ENCODE results near the gene C11orf21.

The C11orf21 gene

DNA sequence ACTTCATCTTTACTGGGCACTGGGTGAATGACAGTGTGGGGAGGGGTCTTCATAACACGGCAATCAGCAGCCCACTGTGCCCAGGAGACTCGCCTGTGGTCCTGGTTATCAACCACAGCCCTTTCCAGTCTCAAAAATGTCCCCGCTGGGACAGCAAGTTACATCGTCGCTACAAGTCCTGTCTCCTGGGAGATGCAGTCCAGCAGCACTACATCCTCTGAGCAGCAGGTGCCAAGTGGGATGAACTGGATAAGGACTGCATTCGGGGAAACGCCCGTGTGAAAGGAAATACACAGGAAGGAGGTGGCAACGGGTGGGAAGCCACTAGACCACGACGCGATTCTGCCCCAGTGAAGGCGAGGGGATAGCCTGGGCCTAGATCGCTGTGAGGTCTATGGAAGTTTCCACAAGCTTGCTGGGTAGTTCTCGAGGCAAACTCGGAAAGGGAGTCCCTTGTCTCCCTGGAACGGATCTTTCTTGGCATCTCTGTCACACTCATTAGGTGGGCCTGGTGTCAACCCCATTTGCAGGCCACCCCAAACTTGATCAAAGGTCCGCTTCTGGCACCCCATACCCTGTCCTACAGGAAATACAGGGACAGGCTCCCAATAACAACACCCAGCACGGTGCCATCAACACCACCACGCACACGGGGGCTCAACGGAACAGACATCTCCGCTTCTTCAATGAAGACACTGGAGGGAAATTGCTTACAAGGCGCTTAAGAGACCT, 35.7 kb downstream of the C11orf21 start:
- no peak overlapping the region for H3K9ac ChIP-seq (ENCODE audit: low read length)
- H3K4me3 ChIP-seq (ENCODE audit: low read depth in 1 of 2, low read length in 2 of 2), result no peak overlapping the region
- no peaks in the 10 kb centered on the region for H3K36me3 ChIP-seq (ENCODE audit: insufficient read depth, low read length)
- H3K4me1 ChIP-seq (ENCODE audit: insufficient read depth, low read length), result no peaks in the 10 kb centered on the region
- H3K9me3 ChIP-seq (ENCODE audit: low read length), result no peaks in the 10 kb centered on the region
- H3K27me3 ChIP-seq (ENCODE audit: control insufficient read depth in 1 of 2, insufficient read depth in 2 of 2, low read length in 2 of 2), result peaks cover 4 to 38% of the 10 kb centered on the region in 2 donors
- H3K27ac ChIP-seq (ENCODE audit: low read depth, low read length), result no peak overlapping the region

DNA sequence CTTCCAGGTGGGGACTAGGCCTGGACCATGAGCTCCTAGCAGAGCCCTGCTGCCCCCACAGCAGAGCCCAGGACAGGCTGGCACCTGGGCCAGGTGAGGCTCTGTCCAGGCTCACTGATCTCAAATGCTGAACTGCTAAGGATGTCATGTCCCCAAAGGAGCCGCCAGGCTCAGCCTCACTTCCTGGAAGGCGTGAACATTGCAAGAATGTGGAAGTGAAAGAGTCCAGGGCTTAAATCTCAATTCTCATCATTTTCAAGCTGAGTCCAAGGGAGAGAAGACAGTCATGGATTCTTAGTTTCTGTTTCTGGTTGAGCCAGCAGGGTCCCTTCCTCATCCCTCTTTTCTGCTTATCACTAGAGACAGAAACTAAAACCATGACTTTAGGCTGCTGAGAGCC, 36.3 kb downstream of the C11orf21 start:
- no peak overlapping the region for H3K9ac ChIP-seq (ENCODE audit: low read length)

DNA sequence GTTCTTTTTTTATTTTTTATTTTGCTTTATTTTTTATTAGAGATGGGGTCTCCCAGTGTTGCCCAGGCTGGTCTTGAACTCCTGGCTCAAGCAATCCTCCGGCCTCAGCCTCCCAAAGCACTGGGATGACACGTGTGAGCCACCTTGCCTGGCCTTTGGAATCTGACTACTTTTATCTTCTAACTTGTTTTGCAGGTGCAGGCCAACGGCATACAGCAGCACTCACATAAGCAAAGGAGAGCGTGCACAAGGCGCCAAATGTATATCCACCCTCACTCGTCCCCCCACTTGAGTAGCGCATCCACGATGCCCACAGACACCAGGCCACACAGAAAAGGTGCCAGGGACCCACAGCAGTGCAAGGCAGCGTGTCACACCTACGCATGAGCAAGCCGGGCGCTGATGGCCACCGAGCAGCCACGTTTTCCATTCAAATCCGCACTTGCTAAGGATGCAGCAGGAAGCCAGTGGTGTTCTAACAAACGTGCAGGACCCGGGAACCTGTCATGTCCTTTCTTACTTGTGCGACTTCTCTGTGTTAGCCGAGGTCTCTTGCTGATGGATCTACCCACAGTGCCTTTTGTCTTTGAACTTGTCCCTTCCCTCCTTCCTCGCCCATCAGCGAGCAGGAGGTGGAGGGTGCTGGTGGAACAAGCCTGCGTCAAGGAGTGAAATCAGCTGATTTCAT, 37.2 kb downstream of the C11orf21 start:
- Histone ChIP-seq H3K27me3 (ENCODE audit: control insufficient read depth in 1 of 2, insufficient read depth in 2 of 2, low read length in 2 of 2) (peaks cover 4 to 28% of the 10 kb centered on the region in 2 donors), H3K4me1 (ENCODE audit: insufficient read depth, low read length) (no peaks in the 10 kb centered on the region)

More for the DNA sequence above, 36.3 kb downstream of the C11orf21 start:
- Histone ChIP-seq H3K9me3 (ENCODE audit: low read length) (no peaks in the 10 kb centered on the region), H3K27me3 (ENCODE audit: control insufficient read depth in 1 of 2, insufficient read depth in 2 of 2, low read length in 2 of 2) (peaks cover 4 to 36% of the 10 kb centered on the region in 2 donors), H3K36me3 (ENCODE audit: insufficient read depth, low read length) (no peaks in the 10 kb centered on the region), H3K4me3 (ENCODE audit: low read depth in 1 of 2, low read length in 2 of 2) (no peak overlapping the region), H3K27ac (ENCODE audit: low read depth, low read length) (no peak overlapping the region), H3K4me1 (ENCODE audit: insufficient read depth, low read length) (no peaks in the 10 kb centered on the region)

DNA sequence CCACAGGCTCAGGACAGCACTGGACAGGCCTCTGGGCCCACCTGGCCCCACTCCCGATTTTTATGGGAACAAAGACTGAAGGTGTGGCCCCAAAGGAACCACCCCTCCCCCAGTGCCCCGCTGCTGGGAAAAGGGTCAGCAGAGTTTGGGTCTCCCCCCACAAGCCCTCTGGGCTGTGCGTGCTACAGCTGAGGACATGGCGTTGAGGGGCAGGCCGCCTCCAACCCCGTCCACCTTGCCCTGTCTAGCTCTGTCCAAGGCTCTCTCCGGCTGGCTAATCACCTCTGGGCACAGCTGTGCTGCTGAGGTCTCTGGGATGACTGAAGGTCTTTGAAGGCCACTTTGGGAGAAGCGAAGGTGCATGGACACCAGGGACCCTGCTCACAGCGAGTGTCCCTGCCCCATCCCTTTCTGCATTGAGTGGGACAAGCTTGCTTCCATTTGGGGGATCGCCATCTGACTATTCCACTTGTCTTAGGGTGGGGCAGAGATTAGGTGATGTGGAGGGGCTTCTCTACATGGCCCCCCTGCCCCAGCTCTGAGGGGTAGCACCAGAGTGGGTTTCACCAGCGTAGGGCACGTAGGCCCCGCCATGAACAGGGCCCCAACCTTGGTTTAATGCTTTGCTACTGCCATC, 37.9 kb downstream of the C11orf21 start:
- peaks cover 4 to 21% of the 10 kb centered on the region in 2 donors for H3K27me3 ChIP-seq (ENCODE audit: control insufficient read depth in 1 of 2, insufficient read depth in 2 of 2, low read length in 2 of 2)
- no peak overlapping the region for H3K9ac ChIP-seq (ENCODE audit: low read length)
- H3K27ac ChIP-seq (ENCODE audit: low read depth, low read length), result no peak overlapping the region
- H3K4me1 ChIP-seq (ENCODE audit: insufficient read depth, low read length), result no peaks in the 10 kb centered on the region
- H3K4me3 ChIP-seq (ENCODE audit: low read depth in 1 of 2, low read length in 2 of 2), result no peak overlapping the region
- H3K36me3 ChIP-seq (ENCODE audit: insufficient read depth, low read length), result no peaks in the 10 kb centered on the region
- no peaks in the 10 kb centered on the region for H3K9me3 ChIP-seq (ENCODE audit: low read length)

More for the DNA sequence above, 37.2 kb downstream of the C11orf21 start:
- H3K27ac ChIP-seq (ENCODE audit: low read depth, low read length), result no peak overlapping the region
- H3K36me3 ChIP-seq (ENCODE audit: insufficient read depth, low read length), result no peaks in the 10 kb centered on the region
- H3K4me3 ChIP-seq (ENCODE audit: low read depth in 1 of 2, low read length in 2 of 2), result no peak overlapping the region
- no peak overlapping the region for H3K9ac ChIP-seq (ENCODE audit: low read length)
- no peaks in the 10 kb centered on the region for H3K9me3 ChIP-seq (ENCODE audit: low read length)

DNA sequence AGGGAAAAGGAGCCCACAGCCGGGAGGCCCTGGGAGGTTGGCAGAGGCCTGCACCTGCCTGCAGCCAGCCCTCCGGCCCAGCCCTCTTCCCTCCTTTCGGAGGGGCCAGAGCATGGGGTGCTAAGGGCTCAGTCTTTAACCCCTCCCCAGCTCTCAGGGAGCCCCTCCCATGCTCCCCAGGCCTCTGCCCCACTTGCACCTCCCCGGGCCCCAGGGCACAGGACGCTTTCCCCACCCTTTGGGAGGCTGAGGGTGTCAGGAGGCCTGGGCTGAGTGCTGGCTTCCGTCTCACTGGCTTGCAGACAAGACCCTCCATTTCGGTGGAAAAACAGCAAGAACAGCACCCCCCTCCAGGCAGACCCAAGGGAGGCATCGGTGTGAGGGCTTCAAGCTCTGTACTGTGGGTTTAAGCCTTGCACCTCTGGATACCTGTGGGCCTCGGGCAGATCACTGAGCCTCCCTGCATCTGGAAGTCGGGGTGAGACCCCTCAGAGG, 38.6 kb downstream of the C11orf21 start:
- H3K36me3 ChIP-seq (ENCODE audit: insufficient read depth, low read length), result no peaks in the 10 kb centered on the region
- peaks cover 0 to 14% of the 10 kb centered on the region in 2 donors for H3K27me3 ChIP-seq (ENCODE audit: control insufficient read depth in 1 of 2, insufficient read depth in 2 of 2, low read length in 2 of 2)
- no peak overlapping the region for H3K4me3 ChIP-seq (ENCODE audit: low read depth in 1 of 2, low read length in 2 of 2)
- H3K9me3 ChIP-seq (ENCODE audit: low read length), result no peaks in the 10 kb centered on the region
- no peaks in the 10 kb centered on the region for H3K4me1 ChIP-seq (ENCODE audit: insufficient read depth, low read length)
- no peak overlapping the region for H3K9ac ChIP-seq (ENCODE audit: low read length)
- H3K27ac ChIP-seq (ENCODE audit: low read depth, low read length), result no peak overlapping the region

DNA sequence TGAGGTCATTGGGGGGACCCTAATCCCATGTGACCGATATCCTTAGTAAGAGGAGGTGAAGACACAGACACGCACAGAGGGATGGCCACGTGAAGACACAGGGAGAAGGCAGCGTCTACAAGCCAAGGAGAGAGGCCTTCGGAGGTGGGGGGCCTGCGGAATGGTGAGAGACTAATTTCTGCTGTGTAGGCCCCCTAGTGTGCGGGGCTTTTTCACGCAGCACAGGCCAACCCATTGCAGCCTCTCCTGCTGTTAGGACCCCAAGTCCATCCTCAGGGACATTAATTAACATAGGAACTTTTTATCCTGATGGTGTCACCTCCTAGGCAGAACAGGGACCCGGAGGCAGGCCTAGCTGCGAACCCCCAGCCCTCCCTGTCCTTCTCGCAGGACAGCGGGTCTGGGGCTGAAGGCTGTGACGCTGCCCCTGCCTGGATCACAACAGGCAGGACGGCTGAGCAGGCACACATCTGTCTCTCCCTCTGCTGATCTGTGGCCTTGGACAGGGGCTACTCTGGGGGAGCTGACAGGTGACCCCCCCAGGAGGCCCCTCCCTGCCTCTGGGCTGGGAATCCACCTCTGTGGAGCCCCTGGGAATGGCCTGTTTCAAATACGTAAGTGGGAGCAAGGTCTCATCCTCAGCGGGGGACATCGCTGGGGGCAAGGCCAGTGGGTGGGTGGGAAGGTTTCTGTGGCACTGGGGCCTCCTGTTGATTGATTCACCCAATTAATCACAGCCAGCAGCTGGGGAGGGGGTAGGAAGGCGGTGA, 39.2 kb downstream of the C11orf21 start:
- Histone ChIP-seq H3K36me3 (ENCODE audit: insufficient read depth, low read length) (no peaks in the 10 kb centered on the region), H3K9ac (ENCODE audit: low read length) (no peak overlapping the region), H3K27me3 (ENCODE audit: control insufficient read depth in 1 of 2, insufficient read depth in 2 of 2, low read length in 2 of 2) (peaks cover 0 to 8% of the 10 kb centered on the region in 2 donors), H3K9me3 (ENCODE audit: low read length) (no peaks in the 10 kb centered on the region), H3K4me3 (ENCODE audit: low read depth in 1 of 2, low read length in 2 of 2) (no peak overlapping the region), H3K27ac (ENCODE audit: low read depth, low read length) (no peak overlapping the region), H3K4me1 (ENCODE audit: insufficient read depth, low read length) (no peaks in the 10 kb centered on the region)

DNA sequence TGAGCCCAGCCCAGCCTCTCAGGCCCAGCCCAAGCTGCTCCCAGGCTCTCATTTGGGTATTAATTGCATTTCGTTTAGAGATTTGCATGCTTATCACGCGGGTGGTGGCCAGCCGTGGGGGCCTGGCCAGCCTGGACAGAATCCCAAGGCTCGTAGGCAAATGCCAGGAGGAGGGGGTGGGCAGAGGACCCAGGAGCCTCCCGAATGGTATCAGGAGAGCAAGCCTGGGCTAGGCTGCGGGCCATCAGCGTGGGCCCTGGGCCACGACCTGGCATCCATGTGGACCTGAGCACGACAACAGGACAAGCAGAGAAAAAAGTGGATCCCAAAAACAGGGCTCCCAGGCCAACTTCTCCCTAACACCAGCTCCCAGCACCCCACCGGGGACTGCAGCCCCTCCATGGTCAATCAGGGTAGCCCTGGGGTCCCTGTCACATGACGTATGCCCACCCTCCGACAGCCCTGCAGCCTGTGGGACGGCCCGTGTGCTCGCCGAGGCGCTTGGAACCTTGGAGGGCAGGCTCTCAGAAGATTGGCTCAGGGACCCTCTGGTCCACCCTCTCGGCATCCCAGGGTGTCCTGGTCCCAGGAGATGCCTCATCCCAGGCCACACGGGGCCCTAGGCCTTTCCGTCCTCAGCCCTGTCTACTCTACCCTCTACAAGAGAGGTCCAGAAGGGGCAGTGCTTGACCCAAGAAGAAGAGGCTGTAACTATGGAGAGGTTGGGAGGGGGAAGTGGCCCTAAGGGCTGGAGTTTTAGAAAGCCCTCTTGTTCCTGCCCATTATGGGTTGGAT, 40.1 kb downstream of the C11orf21 start:
- Histone ChIP-seq H3K9me3 (ENCODE audit: low read length) (no peaks in the 10 kb centered on the region), H3K4me1 (ENCODE audit: insufficient read depth, low read length) (no peaks in the 10 kb centered on the region), H3K36me3 (ENCODE audit: insufficient read depth, low read length) (no peaks in the 10 kb centered on the region), H3K27me3 (ENCODE audit: control insufficient read depth in 1 of 2, insufficient read depth in 2 of 2, low read length in 2 of 2) (peaks cover 0 to 5% of the 10 kb centered on the region in 2 donors), H3K4me3 (ENCODE audit: low read depth in 1 of 2, low read length in 2 of 2) (no peak overlapping the region), H3K9ac (ENCODE audit: low read length) (no peak overlapping the region), H3K27ac (ENCODE audit: low read depth, low read length) (no peak overlapping the region)

DNA sequence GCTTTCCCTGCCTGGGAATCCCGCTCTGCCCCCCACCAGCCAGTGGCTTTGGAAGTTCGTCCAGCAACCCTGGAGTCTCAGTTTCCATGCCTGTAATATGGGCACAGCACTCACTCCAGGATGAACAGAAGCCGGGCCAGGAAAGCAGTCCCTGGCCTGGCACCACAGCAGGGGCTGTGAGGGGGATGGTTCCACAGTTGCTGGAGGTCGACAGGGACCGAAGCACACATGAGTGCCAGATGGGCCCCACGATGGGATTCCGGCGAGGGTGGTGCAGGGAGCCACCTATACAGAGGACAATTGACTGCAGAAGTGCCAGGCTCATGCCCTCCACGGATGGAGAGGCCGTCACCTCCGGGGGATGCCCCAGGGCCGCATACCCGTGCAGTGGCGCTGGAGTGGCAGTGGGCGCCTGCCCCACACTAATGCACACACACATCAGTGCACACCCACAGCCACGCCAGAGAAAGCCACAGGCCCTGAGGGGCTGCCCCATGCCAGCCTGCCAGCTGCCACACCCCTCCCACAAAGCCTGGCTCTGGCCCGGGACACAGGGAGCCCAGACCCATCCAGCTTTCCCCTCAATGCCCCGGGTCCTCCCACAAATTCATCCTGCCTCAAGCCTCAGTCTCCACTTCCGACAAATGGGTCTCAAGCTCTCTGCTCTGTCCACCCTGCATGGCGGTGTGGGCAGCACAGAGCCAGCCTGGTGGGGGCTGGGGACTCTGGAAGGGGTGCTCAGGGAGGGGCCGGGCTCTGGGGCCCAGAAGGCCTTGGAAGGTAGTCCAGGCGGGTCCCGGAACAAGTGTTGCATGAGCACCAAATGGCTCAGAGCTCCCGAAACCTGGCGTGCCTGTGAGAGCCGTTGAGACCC, 41.0 kb downstream of the C11orf21 start:
- no peaks in the 10 kb centered on the region for H3K9me3 ChIP-seq (ENCODE audit: low read length)
- H3K27me3 ChIP-seq (ENCODE audit: control insufficient read depth in 1 of 2, insufficient read depth in 2 of 2, low read length in 2 of 2), result peaks cover 0 to 5% of the 10 kb centered on the region in 2 donors
- H3K27ac ChIP-seq (ENCODE audit: low read depth, low read length), result no peak overlapping the region
- no peaks in the 10 kb centered on the region for H3K4me1 ChIP-seq (ENCODE audit: insufficient read depth, low read length)
- no peaks in the 10 kb centered on the region for H3K36me3 ChIP-seq (ENCODE audit: insufficient read depth, low read length)
- no peak overlapping the region for H3K9ac ChIP-seq (ENCODE audit: low read length)
- H3K4me3 ChIP-seq (ENCODE audit: low read depth in 1 of 2, low read length in 2 of 2), result no peak overlapping the region

DNA sequence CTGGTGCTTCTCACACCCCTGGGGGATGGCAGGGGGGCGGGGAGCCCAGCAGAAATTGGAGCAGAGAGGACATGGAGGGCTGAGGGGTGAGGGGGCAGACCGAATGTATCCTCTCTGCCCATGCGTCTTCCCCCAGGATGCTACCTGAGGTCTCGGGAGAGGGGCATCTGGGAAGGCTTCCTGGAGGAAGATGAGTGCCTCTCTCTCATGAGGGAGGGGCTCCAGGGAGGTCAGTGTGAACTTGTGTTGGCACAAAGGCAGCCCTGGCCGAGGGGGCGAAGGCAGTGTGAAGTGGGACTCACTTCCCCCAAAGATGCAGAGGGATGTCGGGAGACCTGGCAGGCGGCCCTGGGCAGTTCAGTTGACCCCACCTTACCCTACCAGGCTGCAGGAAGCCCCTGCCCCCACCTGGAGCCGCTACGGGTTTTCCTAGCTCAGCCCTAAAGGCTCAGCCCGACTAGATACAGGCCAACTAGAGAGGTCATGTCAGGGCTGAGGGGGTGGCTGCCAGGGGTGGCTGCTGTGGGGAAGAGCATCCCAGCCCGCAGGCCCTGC, 41.7 kb downstream of the C11orf21 start:
- no peaks in the 10 kb centered on the region for H3K36me3 ChIP-seq (ENCODE audit: insufficient read depth, low read length)
- no peak overlapping the region for H3K4me3 ChIP-seq (ENCODE audit: low read depth in 1 of 2, low read length in 2 of 2)
- no peaks in the 10 kb centered on the region for H3K4me1 ChIP-seq (ENCODE audit: insufficient read depth, low read length)
- no peaks in the 10 kb centered on the region for H3K9me3 ChIP-seq (ENCODE audit: low read length)
- H3K27ac ChIP-seq (ENCODE audit: low read depth, low read length), result no peak overlapping the region
- H3K9ac ChIP-seq (ENCODE audit: low read length), result no peak overlapping the region
- H3K27me3 ChIP-seq (ENCODE audit: control insufficient read depth in 1 of 2, insufficient read depth in 2 of 2, low read length in 2 of 2), result peaks cover 0 to 5% of the 10 kb centered on the region in 2 donors

DNA sequence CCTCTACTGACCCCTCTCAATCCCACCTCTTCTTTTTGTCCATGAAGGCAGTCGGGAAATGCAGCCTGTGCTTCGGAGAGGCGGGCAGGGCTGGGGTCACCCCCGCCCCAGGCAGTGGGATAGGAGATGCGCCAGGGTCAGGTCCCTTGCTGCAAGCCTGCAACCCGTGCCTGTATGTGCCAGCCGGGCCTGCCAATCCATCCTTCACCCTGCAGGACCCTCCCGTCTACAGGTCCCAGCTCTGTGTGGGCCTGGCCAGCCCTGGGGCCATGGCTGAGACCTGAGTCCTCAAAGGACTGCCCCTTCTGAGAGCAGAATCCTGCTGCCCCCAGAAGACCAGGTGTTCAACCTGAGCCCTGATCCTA, 42.3 kb downstream of the C11orf21 start:
- Histone ChIP-seq H3K4me1 (ENCODE audit: insufficient read depth, low read length) (no peaks in the 10 kb centered on the region), H3K9me3 (ENCODE audit: low read length) (no peaks in the 10 kb centered on the region), H3K36me3 (ENCODE audit: insufficient read depth, low read length) (no peaks in the 10 kb centered on the region), H3K9ac (ENCODE audit: low read length) (no peak overlapping the region), H3K4me3 (ENCODE audit: low read depth in 1 of 2, low read length in 2 of 2) (no peak overlapping the region), H3K27ac (ENCODE audit: low read depth, low read length) (no peak overlapping the region), H3K27me3 (ENCODE audit: control insufficient read depth in 1 of 2, insufficient read depth in 2 of 2, low read length in 2 of 2) (peaks cover 0 to 5% of the 10 kb centered on the region in 2 donors)
